Mucosa of descending colon (tissue), 3 donors: Measurements from ENCODE around the gene SPCS3. TPM values are rescaled to one million over a fixed set of nuclear protein-coding genes. Genes with fewer than 3 reads are reported as not detected.
A peak's percentile ranks its signal among the peaks of the same experiment; 100 is the strongest.
"Not testable (repeated sequence)": the region's sequence is repeated elsewhere in the genome, so short reads cannot be mapped to it uniquely, and the experiment has no call there.

ENCODE experiments used
- ATAC-seq: fragments of 200-7000 bp; cut with Tn5 transposase; one replicate; pipeline ENCODE4 v1.9.1; 2020; ENCODE audit warnings: mild to moderate bottlenecking, moderate library complexity
- DNase-seq, 3 donors: peaks; one replicate each; pipeline ENCODE4 v3.0.0-alpha.2; 2020
- H3K36me3 ChIP-seq: fragments of 200-600 bp; one replicate; pipeline ENCODE4 v1.8.0; 2021; ENCODE audit warnings: low read depth, mild to moderate bottlenecking
- H3K4me1 ChIP-seq: fragments of 200-600 bp; one replicate; pipeline ENCODE4 v1.8.0; 2021; ENCODE audit warnings: low read depth, mild to moderate bottlenecking
- H3K4me3 ChIP-seq: fragments of 200-600 bp; one replicate; pipeline ENCODE4 v1.8.0; 2021; ENCODE audit warnings: mild to moderate bottlenecking
- H3K9me3 ChIP-seq: fragments of 200-600 bp; one replicate; pipeline ENCODE4 v1.8.0; 2021; ENCODE audit warnings: mild to moderate bottlenecking
- intact Hi-C, 2 donors: fragments of 100-400 bp; cut with DNase I in 1 of 2; cut with micrococcal nuclease in 1 of 2; formaldehyde crosslinking; loops; one replicate each; pipeline versions ENCODE4 v1.11.0 to v1.11.1; 2022; cut with DNase I, micrococcal nuclease
- total RNA-seq, 3 donors: library from RNA; stranded (reverse); fragmentation: NEBNext Ultra II Directional in 2 of 3; extraction: Animal tissue kit (Norgen Biotek cat#: 25700) in 2 of 3; gene quantifications; one replicate each; pipeline versions ENCODE4 v1.2.1 to v1.2.4, GENCODE V29; 2021 to 2023
- TF ChIP-seq, protein P1 (sequence below): fragments of 200-600 bp; IDR thresholded peaks from one replicate; pipeline ENCODE4 v1.8.0; 2022; ENCODE audit warnings: antibody characterized with exemption, mild to moderate bottlenecking
- donor health status: DM: no; HTN: no; CAD: no; lungs with moderate emphysema.
- donor health status: DM: no; HTN: no; CAD: no.
- donor health status: DM: no; HTN: yes; CAD: no.

SPCS3 gene
- total RNA-seq, 3 donors from 2014 or later: 72.6 to 152 (median 102) TPM

DNA sequence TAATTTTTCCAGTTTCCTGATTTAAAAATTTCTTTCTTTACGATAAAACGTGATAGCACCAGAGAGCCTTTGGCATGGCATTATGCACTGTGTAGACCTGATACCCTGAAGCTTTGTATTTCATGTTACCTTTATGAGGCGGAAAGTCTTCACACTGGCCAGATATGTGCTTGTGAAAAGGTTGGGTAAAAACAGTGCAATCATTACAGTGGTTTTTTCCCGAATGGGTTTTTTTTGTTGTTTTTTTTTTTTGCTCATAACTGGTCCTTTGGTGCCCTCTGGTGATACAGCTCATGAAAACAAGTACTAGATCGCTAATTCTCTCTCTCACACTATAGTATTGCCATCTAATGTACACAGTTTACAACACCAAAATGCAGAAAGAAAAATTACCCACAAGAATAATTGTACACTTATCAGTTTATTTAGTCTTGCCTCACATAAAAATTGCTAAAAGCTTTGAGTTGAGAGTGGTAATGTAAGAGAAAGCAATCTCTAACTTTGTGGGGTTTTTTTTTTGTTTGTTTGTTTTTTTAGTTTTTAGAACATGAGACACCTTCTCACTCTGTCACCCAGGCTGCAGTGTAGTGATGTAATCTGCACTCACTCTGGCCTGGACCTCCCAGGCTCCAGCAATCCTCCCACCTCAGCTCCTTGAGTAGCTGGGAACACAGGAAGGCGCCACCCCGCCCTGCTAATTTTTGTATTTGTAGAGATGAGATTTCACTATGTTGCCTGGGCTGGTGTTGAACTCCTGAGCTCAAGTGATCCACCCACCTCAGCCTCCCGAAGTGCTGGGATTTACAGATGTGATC is 21.3 kb downstream of the SPCS3 start:
- H3K36me3 ChIP-seq: no peaks in the 10 kb centered on the region
- H3K9me3 ChIP-seq: peaks cover 21% of the 10 kb centered on the region
- H3K4me1 ChIP-seq: no peaks in the 10 kb centered on the region
- H3K4me3 ChIP-seq: no peak overlapping the region
- ATAC-seq: peak; percentile 54
- intact Hi-C loops: loop anchor here in 1 of 2 donors (10.0 kb wide), 1 partner anchor 66 kb away; no protein-coding TSS in a partner anchor
- TF ChIP-seq, protein P1, sequence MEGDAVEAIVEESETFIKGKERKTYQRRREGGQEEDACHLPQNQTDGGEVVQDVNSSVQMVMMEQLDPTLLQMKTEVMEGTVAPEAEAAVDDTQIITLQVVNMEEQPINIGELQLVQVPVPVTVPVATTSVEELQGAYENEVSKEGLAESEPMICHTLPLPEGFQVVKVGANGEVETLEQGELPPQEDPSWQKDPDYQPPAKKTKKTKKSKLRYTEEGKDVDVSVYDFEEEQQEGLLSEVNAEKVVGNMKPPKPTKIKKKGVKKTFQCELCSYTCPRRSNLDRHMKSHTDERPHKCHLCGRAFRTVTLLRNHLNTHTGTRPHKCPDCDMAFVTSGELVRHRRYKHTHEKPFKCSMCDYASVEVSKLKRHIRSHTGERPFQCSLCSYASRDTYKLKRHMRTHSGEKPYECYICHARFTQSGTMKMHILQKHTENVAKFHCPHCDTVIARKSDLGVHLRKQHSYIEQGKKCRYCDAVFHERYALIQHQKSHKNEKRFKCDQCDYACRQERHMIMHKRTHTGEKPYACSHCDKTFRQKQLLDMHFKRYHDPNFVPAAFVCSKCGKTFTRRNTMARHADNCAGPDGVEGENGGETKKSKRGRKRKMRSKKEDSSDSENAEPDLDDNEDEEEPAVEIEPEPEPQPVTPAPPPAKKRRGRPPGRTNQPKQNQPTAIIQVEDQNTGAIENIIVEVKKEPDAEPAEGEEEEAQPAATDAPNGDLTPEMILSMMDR: no peak
- peak in 1 of 3 donors; percentile 46 for DNase-seq

DNA sequence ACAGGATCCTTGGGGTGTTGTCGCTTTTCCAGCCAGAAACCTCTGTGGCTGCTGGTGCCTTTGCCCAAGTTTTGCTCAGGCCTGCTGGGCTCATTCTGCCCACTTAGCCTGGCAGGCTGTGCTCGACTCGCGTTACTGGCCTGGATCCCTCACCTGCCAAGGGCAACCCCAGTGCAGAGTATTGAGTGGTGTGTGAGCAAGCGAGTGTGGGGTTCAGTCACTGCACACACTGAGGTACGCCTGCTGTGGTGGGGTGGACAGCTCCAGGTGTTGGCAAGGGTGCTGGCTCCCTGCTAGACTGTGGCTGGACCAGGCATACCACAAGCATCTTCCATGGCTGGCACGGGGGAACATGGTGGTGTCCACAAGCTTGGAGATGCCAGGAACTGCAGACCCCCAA is 22.6 kb downstream of the SPCS3 start:
- DNase-seq (no peak), ATAC-seq (no peak)
- no peak overlapping the region for H3K4me3 ChIP-seq
- no peaks in the 10 kb centered on the region for H3K4me1 ChIP-seq
- peaks cover 21% of the 10 kb centered on the region for H3K9me3 ChIP-seq
- no peaks in the 10 kb centered on the region for H3K36me3 ChIP-seq
- intact Hi-C loops: loop anchor here in 1 of 2 donors (10.0 kb wide), 1 partner anchor 68 kb away; no protein-coding TSS in a partner anchor
- TF ChIP-seq, protein P1: no peak

DNA sequence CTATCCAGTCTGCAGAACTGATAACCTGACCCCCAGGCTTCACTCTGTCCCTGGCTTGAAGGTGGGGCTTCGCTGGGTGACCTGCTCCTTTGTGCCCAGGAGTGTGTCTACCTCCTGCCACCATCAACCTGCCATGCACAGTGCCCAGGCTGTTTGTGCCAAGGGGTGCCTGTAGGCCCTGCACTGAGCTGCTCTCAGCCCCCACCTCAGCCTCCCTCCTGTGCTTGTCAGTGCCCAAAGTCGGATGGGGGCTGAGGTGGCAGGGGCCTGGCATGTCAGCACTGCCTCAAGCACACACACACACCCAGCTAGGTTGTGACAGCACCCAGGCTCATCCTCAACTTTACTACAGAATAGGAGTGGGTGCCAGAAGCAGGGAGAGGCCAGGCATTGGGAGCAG is 23.5 kb downstream of the SPCS3 start:
- ATAC-seq: no peak
- intact Hi-C loops: loop anchor here in 1 of 2 donors (10.0 kb wide), 1 partner anchor 68 kb away; no protein-coding TSS in a partner anchor

DNA sequence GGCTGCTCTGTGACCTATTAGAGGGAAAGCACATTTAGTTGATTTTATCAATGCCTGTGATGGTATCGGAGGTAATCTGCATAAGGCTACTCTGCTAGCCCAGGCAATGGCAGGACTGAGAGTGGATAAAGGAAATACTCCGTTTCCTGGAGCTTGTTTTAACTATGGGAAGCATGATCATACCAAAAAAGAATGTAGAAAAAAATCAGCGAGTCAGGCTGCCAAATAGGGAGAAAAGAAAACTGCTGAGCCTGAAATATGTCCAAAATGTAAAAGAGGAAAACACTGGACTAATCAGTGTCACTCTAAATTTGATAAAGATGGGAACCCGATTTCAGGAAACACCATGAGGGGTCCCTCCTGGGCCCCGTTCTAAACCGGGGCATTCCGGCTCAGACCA is 25.6 kb downstream of the SPCS3 start:
- not testable (repeated sequence) for H3K36me3 ChIP-seq, H3K4me3 ChIP-seq, DNase-seq, H3K4me1 ChIP-seq, ATAC-seq
- intact Hi-C loops: loop anchor here in 1 of 2 donors (10.0 kb wide), 1 partner anchor 71 kb away; no protein-coding TSS in a partner anchor
- H3K9me3 ChIP-seq: peaks cover 26% of the 10 kb centered on the region

More for the DNA sequence above, 23.5 kb downstream of the SPCS3 start:
- Histone ChIP-seq H3K4me3 (no peak overlapping the region), H3K36me3 (no peaks in the 10 kb centered on the region), H3K4me1 (no peaks in the 10 kb centered on the region), H3K9me3 (peaks cover 21% of the 10 kb centered on the region)
- TF ChIP-seq, protein P1: no peak
- no peak for DNase-seq

DNA sequence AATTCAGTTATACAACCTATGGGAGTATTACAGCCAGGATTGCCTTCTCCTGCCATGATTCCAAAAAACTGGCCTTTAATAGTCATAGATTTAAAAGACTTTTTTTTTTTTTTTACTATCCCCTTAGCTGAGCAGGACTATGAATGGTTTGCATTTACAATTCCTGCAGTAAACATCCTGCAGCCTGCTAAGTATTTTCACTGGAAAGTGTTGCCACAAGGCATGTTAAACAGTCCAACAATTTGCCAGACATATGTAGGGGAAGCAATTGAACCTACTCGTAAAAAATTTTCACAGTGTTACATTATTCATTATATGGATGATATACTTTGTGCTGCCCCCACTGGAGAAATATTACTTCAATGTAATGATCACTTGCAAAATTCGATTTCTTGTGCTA is 27.1 kb downstream of the SPCS3 start:
- not testable (repeated sequence) for H3K36me3 ChIP-seq, H3K4me1 ChIP-seq, DNase-seq, H3K4me3 ChIP-seq, ATAC-seq
- H3K9me3 ChIP-seq: peaks cover 26% of the 10 kb centered on the region
- intact Hi-C loops: loop anchor here in 1 of 2 donors (10.0 kb wide), 1 partner anchor 72 kb away; no protein-coding TSS in a partner anchor

DNA sequence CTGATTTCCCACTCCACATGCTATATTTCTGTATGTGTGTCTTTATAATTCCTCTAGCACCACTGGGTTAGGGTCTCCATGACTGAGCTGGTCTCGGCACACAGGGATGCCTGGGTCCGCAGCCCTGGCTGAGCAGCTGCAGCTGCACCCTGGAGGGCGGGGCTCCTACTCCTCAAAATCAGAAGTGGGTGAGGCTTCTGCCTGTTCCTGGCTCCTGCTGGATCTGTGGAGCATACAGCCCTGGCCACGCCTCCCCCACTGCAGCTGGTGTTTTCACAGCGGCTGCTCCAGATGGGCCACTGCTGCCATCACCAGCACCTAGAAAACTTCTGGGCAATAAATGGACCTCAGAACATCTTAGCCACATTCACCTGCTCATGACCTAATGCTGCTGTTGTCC is 30.9 kb downstream of the SPCS3 start:
- no peaks in the 10 kb centered on the region for H3K4me1 ChIP-seq
- peaks cover 10% of the 10 kb centered on the region for H3K9me3 ChIP-seq
- H3K4me3 ChIP-seq: no peak overlapping the region
- H3K36me3 ChIP-seq: no peaks in the 10 kb centered on the region
- DNase-seq: no peak
- intact Hi-C loops: no loop called here
- ATAC-seq: no peak
- TF ChIP-seq, protein P1: no peak
